Left ventricle myocardium inferior (tissue), 1 donor: Measurements from ENCODE around the gene KLHL29. TPM values are rescaled to one million over a fixed set of nuclear protein-coding genes. Genes with fewer than 3 reads are reported as not detected.

Experiments
- DNase-seq: peaks from one replicate; pipeline ENCODE4 v3.0.0-alpha.2; 2020
- H3K27ac ChIP-seq: fragments of 200-600 bp; replicated peaks from 2 replicates; pipeline ENCODE4 v1.8.0; 2021
- H3K27me3 ChIP-seq: fragments of 200-600 bp; 2 replicates; pipeline ENCODE4 v1.8.0; 2021; ENCODE audit warnings: low read depth
- H3K36me3 ChIP-seq: fragments of 200-600 bp; 2 replicates; pipeline ENCODE4 v1.8.0; 2021
- H3K4me1 ChIP-seq: fragments of 200-600 bp; 2 replicates; pipeline ENCODE4 v1.8.0; 2021
- H3K4me3 ChIP-seq: fragments of 200-600 bp; 2 replicates; pipeline ENCODE4 v1.8.0; 2021; ENCODE audit warnings: mild to moderate bottlenecking, moderate library complexity
- H3K9me3 ChIP-seq: fragments of 200-600 bp; replicated peaks from 2 replicates; pipeline ENCODE4 v1.8.0; 2021
- intact Hi-C: fragments of 100-400 bp; cut with micrococcal nuclease; formaldehyde crosslinking; loops from one replicate; pipeline ENCODE4 v1.11.0; 2022
- total RNA-seq: library from RNA; stranded (reverse); fragmentation: NEBNext Ultra II Directional; extraction: Animal tissue kit (Norgen Biotek cat#: 25700); gene quantifications from one replicate; pipeline ENCODE4 v1.2.1, GENCODE V29; 2021
- TF ChIP-seq, protein P1 (sequence below): fragments of 200-600 bp; IDR thresholded peaks from 2 replicates; pipeline ENCODE4 v1.8.0; 2021; ENCODE audit warnings: antibody characterized with exemption, mild to moderate bottlenecking, borderline replicate concordance
- donor health status: DM: no; HTN: yes; CAD: no; lungs with severe emphysema.

KLHL29 gene
- total RNA-seq, 1 donor from 2014 or later, result 1.1 TPM

DNA sequence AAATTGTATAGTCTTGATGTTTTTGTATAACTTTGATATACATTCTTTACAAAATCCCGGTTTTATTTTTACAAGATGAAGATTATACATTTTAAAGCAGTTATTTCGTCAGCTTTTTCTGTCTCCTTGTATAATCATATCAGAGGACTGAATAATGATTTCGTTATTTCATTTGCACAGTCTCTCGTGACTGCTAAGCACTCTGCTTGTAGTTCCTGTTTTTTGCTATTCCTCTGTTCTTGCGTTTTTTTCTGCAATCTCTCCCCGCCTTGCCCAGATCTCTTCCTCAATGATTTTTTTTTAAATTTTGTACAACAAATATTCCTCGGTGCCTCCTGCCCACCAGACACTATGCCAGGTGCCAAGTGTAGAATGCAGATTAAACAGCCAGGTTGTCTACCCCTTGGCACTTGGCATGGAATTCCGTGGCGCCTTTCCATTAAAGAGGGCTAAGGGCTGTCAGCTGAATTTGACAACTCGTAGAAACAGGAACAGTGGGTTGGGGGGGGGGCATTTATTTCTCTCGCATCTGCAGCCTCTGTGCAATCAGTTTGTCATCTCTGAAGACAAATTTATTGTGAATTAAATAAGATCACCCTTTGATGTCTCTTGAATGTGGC, 69.6 kb downstream of the KLHL29 start:
- Histone ChIP-seq H3K9me3 (no peaks in the 10 kb centered on the region), H3K4me1 (peaks cover 9% of the 10 kb centered on the region), H3K36me3 (no peaks in the 10 kb centered on the region), H3K27ac (no peak overlapping the region), H3K27me3 (peaks cover 27% of the 10 kb centered on the region), H3K4me3 (no peak overlapping the region)
- intact Hi-C loops, result no loop called here
- no peak for DNase-seq
- TF ChIP-seq, protein P1, sequence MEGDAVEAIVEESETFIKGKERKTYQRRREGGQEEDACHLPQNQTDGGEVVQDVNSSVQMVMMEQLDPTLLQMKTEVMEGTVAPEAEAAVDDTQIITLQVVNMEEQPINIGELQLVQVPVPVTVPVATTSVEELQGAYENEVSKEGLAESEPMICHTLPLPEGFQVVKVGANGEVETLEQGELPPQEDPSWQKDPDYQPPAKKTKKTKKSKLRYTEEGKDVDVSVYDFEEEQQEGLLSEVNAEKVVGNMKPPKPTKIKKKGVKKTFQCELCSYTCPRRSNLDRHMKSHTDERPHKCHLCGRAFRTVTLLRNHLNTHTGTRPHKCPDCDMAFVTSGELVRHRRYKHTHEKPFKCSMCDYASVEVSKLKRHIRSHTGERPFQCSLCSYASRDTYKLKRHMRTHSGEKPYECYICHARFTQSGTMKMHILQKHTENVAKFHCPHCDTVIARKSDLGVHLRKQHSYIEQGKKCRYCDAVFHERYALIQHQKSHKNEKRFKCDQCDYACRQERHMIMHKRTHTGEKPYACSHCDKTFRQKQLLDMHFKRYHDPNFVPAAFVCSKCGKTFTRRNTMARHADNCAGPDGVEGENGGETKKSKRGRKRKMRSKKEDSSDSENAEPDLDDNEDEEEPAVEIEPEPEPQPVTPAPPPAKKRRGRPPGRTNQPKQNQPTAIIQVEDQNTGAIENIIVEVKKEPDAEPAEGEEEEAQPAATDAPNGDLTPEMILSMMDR, result no peak

- Histone ChIP-seq H3K4me3 (no peak overlapping the region), H3K27ac (no peak overlapping the region), H3K36me3 (no peaks in the 10 kb centered on the region), H3K27me3 (peaks cover 34% of the 10 kb centered on the region), H3K4me1 (peaks cover 9% of the 10 kb centered on the region), H3K9me3 (no peaks in the 10 kb centered on the region)
- no peak for DNase-seq
- TF ChIP-seq, protein P1, result no peak
- intact Hi-C loops, result no loop called here
These were observed 71.4 kb downstream of the KLHL29 start for GRCh38 chr2:23456396-23456795.

DNA sequence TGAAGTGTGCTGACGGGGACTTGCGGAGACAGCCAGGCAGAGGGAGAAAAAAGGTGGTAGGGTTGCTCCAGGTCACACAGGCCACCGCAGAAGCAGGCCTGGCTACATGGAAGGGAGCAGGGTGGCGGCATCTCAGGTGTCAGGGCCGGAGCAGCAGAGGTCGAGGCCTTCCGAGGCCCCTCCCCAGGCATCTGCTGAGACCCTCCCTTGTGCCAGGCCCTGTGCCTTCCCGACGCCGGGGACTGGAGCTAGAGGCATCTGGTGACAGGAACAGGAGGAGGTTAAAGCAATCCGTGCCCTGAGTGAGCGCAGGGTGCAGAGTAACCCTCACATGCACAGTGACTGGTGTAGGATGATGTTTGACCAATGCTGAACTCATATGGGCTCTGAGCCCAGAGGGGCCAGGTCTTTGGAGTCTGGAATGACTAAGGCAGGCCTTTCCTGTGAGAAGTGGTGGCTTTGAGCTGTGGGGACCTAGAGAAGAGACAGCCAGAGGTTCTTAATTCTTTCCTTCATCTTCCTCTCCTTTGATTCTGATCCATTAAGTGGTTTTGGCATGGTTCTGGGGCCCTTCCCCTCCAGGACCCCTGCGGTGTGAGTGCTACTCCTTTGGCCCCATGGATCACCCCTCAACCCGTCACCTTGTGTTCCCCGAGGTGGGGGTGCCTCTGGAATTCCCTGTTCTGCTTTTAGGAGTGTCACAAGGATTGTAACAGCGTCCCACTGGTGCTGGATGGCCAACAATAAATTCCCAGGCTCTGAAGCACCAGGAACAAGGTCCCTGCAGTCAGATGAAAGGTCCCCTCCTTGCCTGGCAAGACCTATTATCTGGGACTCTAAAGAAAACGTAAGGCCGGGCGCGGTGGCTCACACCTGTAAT, 72.1 kb downstream of the KLHL29 start:
- Histone ChIP-seq H3K9me3 (no peaks in the 10 kb centered on the region), H3K4me1 (peaks cover 9% of the 10 kb centered on the region), H3K36me3 (no peaks in the 10 kb centered on the region), H3K4me3 (no peak overlapping the region), H3K27me3 (peaks cover 41% of the 10 kb centered on the region), H3K27ac (no peak overlapping the region)
- DNase-seq, result no peak
- TF ChIP-seq, protein P1, result no peak
- intact Hi-C loops, result no loop called here

DNA sequence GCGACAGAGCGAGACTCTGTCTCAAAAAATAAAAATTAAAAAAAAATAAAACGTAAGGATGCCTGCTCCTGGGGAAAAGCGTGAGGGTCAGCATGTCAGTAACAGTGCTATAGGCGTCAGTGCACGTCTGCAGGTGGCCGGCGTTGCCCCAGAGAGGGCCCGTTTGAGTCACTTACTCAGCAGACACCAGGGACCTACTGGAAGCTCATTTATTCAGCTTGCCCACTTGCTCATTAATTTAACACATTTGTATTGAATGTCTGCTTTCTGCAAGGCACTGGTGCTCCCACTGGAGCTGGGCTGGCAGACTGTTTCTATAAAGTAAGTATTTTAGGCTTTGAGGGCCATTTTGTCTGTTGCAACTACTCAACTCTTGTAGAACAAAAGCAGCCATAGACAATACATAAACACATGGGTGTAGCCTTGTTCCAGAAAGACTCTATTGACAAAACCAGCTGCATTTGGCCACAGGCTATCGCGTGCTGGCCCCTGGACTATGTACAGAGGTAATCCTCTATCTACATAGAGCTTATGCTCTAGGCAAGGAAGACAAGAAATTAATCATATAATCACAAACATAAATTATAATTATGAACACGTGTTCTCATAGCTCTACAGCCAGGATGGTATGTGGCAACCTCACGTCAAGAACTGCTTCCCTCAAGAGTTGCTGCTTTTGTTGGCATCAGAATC, 73.2 kb downstream of the KLHL29 start:
- peaks cover 9% of the 10 kb centered on the region for H3K4me1 ChIP-seq
- peaks cover 49% of the 10 kb centered on the region for H3K27me3 ChIP-seq
- no peak overlapping the region for H3K27ac ChIP-seq
- no peaks in the 10 kb centered on the region for H3K36me3 ChIP-seq
- H3K9me3 ChIP-seq, result no peaks in the 10 kb centered on the region
- no peak for DNase-seq
- TF ChIP-seq, protein P1, result no peak
- no peak overlapping the region for H3K4me3 ChIP-seq
- intact Hi-C loops, result no loop called here

DNA sequence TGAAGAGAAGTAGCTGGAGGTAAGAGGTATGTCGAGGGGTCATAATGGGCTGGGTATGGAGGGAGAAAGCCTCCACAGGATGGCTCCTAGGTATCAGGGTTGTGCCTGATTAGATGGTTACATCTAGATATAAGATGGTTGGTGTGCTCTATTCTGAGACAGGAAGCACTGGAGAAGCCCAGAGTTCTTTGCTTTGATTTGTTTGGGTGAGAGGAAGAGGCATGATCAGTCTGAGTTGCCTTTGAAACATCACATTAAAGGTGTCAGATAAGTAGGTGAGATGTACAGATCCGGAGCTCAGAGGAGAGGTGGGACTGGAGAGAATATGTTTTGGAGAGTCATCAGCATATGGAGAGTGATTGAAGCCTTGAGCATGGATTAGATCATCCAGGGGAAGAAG, 74.1 kb downstream of the KLHL29 start:
- TF ChIP-seq, protein P1, result no peak
- no peak for DNase-seq
- intact Hi-C loops, result no loop called here
- H3K9me3 ChIP-seq, result no peaks in the 10 kb centered on the region
- H3K4me1 ChIP-seq, result peaks cover 5% of the 10 kb centered on the region
- H3K4me3 ChIP-seq, result no peak overlapping the region
- H3K27ac ChIP-seq, result no peak overlapping the region
- H3K36me3 ChIP-seq, result no peaks in the 10 kb centered on the region
- peaks cover 58% of the 10 kb centered on the region for H3K27me3 ChIP-seq
